Anterior cingulate cortex (tissue), 58 donors: ENCODE measurements around the gene SNX9.
"Not testable (repeated sequence)": the region's sequence is repeated elsewhere in the genome, so short reads cannot be mapped to it uniquely, and the experiment has no call there.

ENCODE experiments used
- DNase-seq, 58 donors: peaks; one replicate each; lab custom pipeline; 2025; lab: John Stamatoyannopoulos, UW

SNX9 gene

DNA sequence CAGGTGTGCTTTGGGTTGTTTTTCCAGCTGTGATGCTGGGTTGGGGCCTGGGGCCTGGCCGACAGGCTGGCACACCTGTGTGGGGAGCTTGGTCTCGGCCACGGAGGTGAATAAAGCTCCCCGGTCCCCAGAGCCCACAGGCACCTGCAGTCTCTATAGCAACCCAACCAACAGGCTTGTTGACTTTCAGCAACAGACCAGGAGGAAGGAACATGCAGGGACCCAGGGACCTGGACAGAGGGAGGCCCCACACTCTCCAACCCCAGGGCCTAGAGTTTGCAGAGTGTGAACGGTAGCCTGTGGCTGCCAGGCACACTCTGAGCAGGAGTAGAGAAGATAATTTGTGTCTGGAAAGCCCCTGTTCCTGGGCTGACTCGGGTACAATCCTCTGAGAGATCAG is 144.0 kb downstream of the SNX9 start:
- no peak for DNase-seq

DNA sequence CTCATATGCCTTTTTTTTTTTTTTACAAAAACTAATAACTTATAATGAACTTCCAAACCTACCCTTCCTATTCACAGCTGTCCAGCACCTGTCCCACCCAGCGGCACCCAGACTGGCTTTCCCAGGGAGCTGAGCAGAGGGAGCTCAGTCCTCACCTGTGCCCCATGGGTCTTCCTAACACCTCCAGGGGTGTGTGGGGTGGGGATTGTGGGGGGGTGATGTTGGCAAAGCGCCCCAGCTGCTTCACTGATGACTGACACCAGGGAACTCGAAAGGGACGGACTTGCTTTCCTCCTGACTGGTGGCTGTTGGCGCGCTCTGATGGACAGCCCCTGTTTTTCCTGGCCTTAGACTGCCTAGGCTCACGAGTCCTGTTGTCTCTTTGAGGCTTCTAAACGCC is 144.4 kb downstream of the SNX9 start:
- no peak for DNase-seq

DNA sequence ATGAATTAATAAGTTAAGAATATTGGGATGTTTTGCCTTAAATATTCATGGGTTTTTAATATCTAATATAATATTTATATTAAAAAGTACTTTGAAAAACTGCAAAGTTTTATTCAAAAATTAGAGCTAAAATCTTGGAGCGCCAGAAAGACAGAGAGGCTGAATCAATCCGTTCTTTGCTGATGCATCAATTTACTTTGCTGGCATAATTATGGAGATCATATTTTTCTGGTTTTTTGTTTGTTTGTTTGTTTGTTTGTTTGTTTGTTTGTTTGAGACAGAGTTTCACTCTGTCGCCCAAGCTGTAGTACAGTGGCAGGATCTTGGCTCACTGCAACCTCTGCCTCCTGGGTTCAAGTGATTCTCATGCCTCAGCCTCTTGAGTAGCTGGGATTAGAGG is 149.1 kb downstream of the SNX9 start:
- DNase-seq, result not testable (repeated sequence)

DNA sequence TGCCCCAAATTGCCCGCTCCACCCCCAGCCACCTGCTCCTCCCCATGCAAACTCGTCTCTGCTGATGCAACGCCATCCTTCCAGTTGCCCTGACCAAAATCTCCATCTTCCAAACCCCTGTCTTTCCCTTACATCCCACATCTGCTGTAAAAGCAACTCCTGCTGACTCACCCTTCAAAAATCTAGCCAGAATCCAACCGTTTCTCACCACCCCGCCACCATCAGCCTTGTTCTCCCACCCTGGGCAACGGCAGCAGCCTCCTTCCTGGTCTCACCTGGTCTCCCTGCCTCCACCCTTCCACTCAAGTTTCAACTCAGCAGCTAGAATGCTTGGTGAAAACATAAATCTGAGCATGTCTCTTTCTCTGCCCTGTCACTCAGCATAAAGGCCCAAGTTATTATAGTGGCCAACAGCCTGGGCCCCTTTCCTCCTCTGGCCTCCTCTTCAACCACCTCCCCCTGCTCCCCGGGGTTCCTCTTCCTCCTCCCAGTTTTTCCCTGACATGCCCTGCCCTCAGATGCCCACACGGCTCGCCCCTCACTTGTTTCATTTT is 151.4 kb downstream of the SNX9 start:
- no peak for DNase-seq

DNA sequence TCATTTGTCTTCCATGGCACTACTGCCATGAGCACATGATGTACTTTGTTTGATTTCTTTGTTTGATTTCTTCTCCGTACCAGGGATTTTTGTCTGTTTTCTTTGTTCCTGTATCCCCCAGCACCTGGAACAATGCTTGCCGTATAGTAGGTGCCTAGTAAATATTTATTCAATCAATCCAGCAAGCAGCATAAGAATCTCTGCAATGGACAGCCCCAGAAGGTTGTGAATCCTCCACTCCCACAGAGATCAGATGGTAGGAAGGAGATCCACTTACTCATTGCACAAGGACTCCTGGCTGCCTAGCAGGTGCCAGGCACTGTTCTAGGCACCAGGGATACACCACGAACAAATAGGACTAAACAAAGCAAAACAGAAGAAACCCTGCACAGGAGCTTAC is 151.9 kb downstream of the SNX9 start:
- no peak for DNase-seq

DNA sequence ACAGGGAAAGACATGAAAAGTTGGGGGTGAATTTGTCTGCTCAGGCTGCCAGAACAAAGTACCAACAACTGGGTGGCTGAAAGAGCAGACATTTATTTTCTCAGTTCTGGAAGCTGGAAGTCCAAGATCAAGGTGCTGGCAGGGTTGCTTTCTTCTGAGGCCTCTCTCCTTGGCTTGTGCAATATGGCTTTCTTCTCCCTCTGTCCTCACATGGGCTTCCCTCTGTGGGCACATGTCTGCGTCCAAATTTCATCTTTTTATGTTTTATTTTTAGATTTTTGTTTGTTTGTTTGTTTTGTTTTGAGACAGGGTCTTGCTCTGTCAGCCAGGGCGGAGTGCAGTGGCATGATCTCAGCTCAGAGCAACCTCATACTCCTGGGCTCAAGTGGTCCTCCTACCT is 152.4 kb downstream of the SNX9 start:
- no peak for DNase-seq

DNA sequence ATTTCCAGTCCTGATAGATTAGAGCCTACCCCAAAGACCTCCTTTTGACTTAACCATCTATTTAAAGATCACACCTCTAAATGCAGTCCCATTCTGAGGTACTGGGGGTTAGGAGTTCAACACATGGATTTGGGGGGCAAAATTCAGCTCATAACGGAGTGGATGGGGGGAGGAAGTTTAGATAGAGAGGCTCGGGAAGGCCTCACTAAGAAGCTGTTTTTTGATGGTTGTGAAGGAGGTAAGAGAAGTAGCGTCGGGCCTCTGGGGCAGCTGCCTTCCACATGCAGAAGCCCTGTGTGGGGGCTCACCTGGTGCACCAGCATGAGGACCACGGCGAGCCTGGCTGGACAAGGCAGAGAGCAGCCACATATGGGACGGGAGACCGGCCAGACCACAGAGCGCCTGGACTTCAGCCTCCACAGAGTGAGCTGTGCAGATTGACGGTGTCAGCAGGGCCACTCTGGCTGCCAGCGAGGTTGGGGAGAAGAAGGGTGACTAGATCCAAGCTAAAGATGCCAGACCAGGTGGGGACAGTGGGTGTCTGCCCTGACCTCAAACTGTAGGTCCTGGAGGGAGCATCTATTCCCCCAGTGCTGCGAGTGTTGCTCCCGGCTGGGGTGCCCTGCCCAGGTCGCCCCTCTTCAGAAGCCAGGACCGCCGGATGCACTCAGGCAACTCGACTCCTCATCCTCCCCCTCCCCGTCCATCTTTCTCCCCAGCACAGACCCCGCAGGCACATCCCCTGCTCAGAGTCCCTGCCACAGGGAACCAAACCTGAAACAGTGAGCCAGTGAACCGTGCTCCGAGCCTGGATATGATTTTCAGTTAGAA is 153.5 kb downstream of the SNX9 start:
- no peak for DNase-seq

DNA sequence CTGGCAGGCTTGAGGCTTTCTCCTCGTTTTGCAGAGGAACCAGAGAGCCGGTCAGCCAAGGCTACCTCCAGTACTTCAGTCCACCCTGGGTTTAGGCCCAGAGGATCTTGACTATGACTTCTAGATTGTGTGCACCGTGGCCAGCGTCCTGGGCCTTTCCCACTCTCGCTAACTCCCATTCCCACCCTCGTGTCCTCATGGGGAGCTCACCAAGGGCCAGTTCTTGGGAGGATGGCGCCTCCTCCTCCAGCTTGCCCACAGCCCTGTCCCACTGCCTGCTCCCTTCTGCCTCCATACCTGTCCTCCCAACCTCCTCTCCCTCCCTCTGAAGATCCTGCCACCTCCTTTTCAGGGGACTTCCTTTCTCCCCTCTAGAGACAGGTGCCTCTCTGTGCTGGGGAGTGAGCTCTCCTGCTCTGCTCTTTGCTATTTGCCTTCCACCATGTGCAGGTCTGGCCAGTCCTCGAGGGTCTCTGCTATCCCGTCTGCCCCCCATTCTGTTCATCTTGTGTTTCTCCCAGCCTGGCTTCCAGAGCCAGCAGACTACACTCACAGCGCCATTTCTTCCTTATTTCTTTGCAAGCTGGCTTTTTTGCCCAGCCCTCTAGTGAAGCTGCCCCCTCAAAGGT is 154.2 kb downstream of the SNX9 start:
- DNase-seq, result no peak

DNA sequence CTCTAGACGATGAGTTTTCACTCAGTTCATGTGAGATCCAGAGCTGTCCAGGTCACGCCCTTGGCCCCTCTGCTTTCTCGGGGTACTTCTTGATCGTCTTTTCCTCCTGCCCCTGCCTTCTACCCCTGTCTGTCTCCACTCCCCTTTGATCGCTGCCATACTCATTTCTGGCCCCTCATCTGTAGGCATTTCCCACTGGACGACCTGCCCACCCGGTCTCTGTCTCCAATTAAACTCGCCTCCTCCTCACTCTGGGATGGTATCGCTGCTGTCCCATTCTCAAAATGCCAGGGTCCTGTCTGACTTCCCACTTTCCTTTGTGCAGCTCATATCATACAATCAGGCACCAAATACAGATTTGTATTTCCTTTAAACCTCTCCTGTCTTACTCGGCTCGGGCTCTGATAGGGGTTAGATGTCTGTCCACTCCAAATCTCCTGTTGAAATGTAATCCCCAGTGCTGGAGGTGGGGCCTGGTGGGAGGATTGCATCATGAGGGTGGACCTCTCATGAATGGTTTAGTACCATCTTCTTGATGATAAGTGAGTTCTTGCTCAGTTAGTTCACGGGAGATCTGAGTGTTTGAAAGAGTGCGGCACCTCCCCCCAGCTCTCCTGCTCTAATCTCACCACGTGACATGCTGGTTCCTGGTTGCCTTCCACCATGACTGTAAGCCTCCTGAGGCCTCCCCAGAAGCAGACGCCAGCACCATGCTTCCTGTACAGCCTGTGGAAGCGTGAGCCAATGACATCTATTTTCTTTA is 155.2 kb downstream of the SNX9 start:
- DNase-seq, result no peak

DNA sequence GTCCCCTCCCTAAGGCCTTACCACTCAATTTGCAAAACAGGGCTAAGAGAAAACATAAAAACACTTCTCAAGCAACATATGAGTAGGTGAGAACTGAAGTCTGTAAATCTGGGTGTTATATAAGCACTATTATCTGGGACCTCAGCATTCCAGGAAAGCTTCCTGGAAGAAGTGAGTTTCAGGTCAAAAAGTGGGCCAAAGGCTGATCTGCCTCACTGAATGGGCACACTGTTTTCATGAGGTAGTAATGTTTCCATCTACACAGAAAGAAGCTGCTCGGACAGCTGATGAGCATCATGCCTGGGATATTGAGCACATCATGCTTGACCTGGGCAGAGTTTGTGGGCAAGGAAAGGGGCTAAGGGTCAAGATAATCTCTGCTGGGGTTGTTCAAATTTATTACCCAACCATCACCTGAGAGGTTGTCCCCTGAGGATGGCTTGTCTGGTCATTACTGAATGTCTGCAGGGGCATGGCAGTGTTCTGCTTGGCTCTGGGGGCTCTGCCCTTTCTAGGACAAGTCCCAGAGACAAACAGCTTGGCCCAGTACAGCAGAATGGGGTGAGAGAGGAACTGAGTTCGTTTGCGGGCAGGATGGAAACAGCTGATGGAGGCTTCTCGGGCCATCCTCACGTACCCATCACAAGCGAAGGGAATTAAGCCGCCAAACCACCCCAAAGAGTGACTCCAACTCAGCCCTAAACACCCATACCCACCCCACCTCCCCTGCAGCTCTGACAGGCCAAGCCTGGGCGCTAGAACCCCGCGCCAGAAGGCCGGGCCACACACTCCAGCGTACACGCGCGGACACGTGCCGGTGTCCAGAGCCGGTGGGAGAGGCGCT is 157.5 kb downstream of the SNX9 start:
- DNase-seq, result no peak

DNA sequence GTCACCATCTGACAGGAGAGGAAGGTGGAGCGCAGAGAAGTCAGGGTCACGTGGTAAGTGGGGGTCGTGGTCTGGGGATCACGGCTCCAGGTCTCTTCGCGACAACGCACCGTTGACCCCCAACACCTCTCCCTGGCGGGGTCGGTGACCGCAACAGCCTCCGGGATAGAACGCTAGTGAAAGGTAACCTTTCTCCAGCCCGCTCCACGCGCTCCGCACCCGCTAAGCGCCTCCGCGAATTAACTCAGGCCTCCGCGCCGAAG is 158.0 kb downstream of the SNX9 start:
- no peak for DNase-seq

DNA sequence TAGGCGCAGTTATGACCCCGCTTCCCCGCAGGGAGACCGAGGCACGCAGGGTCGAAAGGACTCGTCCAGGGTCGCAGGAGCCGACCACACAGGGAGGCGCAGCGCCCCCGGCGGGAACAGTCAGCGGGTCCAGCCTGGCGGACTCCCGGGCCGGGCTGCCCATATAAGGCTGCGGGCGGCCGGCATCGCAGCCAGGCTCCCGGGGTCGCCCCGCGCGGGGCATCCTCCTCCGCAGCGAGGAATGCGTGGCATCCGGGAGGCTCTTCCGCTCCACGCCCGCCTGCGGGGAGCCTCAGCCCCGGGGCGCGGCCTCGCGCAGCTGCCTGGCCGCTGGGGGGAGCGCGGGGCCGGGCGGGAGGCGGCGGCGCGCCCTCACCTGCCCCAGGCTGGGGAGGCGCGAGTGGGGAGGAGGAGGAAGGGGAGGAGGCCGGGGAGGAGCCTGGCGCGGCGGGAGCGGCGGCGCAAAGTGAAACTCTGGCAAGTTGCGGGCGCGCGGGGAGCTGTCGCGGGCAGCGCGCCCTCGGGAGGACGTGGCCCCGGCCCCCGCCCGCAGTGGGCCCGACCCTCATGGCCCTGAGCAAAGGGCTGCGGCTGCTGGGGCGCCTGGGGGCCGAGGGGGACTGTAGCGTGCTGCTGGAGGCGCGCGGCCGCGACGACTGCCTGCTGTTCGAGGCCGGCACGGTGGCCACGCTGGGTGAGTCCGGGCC is 158.5 kb downstream of the SNX9 start, which contains the start of gene SYNJ2:
TSS of gene SYNJ2 (plus strand) at position 469 of the 707 bp plus-strand sequence. CDS start at position 568, 99 bp downstream.
- peak in 40 of 58 donors; percentile 21 to 78 (median 58) for DNase-seq

DNA sequence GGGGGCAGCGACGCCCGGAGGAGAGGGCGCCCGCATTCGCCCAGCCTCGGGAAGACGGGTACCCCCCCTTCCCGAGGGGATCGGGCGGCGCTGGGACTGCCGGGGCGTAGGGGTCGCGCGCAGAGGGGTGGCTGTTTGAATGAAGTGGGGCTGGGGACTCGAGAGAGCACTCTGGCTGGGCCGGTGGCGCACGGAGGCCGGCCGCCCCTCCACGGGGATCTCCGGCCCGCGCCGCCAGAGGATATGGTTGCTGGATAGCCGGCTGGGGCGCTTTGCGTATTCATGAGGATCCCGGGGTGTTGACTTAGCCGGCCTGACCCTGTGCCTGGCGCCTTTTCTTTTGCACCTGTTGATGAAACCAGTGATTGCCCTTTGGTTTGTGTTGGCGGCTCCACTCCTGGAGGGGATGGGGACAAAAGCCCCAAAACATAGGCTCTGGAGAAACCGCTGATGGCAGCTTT is 159.1 kb downstream of the SNX9 start:
- peak in 3 of 58 donors; percentile 32 to 45 (median 32) for DNase-seq

DNA sequence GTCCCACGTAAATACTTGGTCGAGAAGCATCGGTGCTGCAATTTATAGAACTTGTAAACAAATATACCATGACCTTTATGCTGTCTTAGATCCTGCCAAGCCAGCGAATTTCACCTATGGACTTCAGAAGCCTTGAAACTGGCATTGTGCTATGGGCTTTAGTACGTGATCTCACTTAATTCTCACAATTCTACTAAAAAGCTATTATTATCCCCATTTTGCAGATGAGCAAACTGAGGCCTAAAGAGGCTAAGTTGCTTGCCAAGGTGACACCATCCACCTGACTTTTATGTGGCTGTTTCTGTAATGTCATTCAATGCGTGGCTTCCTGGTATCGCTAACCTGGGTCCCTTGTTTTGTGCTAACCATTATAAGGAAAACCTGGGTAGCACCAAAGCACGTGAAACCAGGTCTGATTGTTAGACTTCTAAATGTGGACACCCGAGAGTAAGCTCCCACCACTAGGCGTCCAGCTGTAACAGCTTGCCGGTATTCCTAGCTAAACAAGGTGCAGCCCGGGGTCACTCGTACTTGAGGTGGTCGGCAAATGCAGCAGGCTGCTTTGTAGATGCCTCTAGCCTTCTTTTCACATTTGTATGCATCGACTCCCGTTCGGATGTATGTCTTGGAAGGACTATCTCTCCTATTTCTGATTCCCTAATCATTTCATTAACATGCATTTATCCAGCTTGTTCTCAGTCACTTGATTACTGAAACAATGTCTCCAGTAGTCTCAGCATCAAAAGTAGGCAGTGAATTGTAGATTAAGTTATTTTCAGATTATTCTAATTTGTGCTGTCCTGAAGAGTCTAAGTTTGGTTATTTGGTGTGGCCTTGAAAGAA is 159.7 kb downstream of the SNX9 start:
- DNase-seq, result peak in 2 of 58 donors; percentile 27 to 38

DNA sequence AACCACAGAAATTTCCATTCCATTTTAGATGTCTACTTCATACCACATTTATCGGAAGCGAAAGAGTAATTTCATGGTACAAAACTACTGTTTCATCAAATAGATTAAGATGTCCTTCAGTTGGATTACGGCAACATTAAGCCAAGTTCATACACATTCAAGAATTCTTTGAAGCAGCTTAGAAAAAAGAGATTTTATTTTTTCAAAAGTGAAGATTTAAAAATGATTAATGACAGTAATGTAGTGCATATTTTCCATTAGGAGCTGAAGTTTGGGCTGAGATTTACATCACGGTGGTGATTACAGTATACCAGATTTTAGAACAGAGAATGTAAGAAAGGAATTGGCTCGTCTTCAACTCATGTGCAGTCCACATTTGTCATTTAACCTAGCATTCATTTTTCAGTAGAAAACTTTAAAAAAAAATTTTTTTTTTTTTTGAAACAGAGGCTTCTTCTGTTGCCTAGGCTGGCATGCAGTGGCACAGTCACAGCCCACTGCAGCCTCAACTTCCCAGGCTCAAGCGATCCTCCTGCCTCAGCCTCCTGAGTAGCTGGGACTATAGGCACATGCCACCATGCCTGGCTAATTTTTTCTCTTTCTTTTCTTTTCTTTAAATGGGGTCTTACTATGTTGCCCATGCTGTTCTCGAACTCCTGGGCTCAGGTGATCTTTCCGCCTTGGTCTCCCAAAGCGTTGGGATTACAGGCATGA is 160.5 kb downstream of the SNX9 start:
- no peak for DNase-seq

DNA sequence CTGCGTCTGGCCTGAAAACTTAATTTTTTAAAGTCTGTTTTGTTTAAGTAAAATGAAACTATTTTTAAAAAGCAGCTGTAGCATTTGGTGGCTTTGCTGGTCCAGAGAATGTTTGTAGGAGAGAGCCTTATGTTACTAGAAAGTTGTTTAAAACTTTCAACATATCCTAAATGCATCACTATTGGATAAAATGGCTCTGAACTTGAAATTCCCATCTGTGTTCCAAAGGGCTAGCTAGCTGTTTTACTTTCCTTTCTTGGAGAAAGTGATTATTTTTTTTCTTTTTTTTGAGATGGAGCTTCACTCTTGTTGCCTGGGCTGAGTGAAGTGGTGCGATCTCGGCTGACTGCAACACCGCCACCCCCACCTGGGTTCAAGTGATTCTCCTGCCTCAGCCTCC is 161.1 kb downstream of the SNX9 start:
- DNase-seq, result no peak

DNA sequence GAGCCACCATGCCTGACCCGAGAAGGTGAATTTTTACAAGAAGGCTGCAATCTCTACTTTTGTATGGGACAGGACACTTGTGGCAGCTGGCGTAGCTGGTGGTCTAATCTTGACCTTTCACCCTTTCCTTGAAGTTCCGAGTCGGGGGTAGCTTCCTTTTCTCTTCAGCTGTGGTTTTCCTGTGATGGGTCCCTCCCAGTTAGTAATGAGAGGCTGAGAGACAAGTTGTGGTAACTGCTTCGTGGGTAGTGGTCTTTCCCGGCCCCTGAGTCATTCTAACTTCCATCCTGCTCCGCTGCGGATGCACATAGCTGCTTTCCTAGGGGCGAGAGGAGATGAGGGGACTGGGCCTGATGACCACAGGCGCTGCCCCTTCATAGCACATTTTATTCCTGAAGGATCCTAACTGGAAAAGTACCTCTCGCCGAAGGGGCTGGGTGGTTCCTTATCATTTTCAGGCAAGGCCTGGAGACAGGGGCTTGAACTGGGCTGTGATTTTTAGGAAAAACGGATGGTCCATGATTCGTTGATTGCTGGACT is 161.7 kb downstream of the SNX9 start:
- no peak for DNase-seq
